ENCODE data around the gene RESF1.
"Not testable (repeated sequence)": the region's sequence is repeated elsewhere in the genome, so short reads cannot be mapped to it uniquely, and the experiment has no call there.

RESF1 gene

GRCh38 chr12:31959161-31959700, at the start of gene RESF1:
RESF1 (plus strand) TSS chr12:31959415; CDS start chr12:31980956, 21,541 bp downstream.
- peak; percentile 93 for DNase-seq (ENCODE audit: low spot score)

DNA sequence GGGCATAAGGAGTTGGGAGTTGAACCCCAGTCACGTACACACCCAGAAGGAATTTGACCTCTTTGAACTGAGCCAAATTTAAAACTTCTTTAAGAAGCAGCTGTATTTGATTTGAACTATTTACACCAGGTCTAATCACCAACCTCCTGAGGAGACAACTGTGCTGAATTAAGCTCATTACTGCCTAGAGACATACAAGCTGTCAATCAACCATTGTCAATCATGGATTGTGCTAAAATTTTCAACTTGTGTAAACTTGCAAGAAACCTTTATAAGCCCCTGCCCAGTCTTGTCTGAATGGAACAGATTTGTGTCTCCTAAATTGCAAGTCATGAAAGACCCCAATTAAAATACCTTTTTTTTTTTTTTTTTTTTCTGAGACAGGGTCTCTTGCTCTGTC, 44.3 kb upstream of the RESF1 start:
- DNase-seq (ENCODE audit: low spot score) = no peak

DNA sequence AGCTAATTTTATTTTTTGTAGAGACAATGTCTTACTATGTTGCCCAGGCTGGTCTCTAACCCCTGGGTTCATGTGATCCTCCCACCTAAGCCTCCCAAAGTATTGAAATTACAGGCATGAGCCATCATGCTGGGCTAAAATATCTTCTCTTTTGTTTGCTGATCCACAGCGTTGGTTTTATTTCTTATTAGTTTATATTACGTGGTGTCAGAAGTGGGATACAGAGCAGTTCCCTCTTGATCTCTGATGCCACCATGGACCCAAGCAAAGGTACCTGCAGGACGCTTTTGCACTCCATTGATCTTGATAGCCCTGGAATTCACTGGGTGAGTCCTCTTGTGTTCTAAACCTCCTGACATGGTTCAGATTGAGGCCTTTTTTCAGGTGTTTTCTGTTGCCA, 43.8 kb upstream of the RESF1 start:
- no peak for DNase-seq (ENCODE audit: low spot score)

DNA sequence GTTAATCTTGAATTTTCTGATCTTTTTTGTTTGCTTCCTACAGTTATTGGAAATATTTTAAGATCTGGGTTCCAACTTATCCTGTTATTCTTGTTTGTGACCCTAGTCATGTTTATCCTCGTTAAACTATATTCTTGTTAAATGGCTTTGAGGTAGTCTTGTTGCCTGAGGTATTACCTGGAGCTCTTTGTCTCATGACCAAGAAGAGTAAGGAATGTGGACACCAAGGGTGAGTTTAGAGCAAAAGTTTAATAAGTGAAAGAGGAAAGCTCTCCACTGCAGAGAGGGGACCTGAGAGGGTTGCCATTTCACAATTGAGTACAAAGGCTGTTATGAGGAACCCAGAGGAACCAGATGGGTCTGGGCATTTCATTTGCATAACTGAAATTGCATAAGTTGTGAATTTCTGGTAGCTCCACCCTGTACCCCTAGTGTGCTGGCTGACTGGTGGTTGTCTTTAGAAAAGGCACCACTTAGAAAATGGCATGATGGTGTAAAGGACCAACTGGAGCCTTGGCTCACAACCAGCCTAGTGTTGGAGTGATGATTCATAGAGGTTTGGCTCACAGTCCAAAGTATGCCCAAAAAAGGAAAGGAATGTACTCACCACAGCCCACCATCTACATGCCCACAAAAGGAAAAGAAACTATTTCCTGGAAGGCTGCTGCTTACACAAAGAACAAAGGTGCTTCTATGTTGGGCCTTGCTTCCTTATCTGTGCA, 36.7 kb upstream of the RESF1 start:
- no peak for DNase-seq (ENCODE audit: low spot score)

- no peak for DNase-seq (ENCODE audit: low spot score)
These were observed 36.2 kb upstream of the RESF1 start for GRCh38 chr12:31923063-31923412.

GRCh38 chr12:31928246-31929026, 30.8 kb upstream of the RESF1 start:
- DNase-seq (ENCODE audit: low spot score) = peak; percentile 40

DNA sequence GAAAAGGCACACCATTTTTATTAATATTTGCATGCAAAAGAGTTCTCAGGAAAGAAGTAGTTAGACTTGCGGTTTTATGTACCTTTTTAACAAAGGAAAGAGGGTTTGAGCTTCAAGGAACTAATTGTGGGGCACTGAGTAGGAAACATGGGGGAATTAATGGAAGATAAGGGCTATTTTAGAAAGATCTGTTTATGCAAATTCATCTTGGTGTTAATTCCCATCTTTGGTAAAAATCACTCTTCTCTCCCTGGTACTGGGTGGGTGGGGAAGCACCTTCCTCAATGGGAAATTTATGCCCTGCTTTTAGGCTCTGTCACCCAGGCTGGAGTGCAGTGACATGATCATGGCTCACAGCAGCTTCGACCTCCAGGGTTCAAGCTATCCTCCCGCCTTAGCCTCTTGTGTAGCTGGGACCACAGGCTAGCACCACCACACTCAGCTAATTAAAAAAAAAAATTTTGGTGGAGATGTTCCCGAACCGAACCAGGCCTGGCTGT, 30.1 kb upstream of the RESF1 start:
- DNase-seq (ENCODE audit: low spot score) = peak; percentile 2

DNA sequence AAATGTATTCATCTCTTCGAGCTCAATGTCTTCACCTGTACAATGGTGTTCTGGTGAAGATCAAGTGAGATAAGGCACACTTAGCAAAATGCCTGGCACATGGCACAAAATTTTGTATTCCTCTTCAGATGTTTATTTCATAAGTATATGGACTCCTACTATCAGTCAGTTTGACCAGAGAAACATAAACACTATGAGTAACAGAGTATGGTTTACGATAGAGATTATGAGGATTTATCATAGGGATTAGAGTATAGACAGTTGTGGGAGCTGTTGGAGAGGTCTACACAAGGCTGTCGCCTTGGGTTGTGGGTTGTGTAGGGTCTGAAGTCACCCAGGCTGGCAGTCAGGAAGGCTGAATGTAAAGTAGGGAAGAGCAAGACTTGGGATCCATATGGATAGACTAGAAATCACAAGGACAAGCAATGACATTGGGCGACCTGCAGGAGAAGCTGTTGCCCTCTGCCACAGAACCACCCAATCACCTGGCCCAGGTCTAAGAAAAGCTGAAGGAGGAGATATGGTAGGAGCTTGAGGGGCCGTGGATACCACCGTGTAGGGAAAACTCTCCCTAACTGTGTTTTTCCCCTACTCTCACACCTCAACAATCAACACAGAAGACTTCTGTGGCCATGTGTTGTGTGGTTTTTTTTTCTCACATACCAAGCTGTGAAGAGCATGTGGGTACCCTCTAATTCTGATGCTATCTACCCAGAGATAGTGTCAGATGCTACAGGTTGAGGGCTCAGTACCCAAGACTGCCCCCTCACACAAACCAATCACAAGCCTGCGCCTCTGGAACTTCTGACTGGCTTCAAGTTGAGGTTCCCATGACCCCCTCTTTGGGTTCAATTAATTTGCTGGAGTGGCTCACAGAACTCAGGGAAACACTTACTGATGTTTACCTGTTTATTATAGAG, 27.2 kb upstream of the RESF1 start:
- DNase-seq (ENCODE audit: low spot score) = peak; percentile 12

GRCh38 chr12:31944299-31944698, 14.9 kb upstream of the RESF1 start:
- DNase-seq (ENCODE audit: low spot score) = no peak

- DNase-seq (ENCODE audit: low spot score) = no peak
These were observed 11.2 kb upstream of the RESF1 start for GRCh38 chr12:31947971-31948370.

GRCh38 chr12:31948697-31949359, 10.4 kb upstream of the RESF1 start:
- not testable (repeated sequence) for DNase-seq (ENCODE audit: low spot score)

- no peak for DNase-seq (ENCODE audit: low spot score)
These were observed 9.1 kb upstream of the RESF1 start for GRCh38 chr12:31950088-31950487.

GRCh38 chr12:31950492-31950891, 8.7 kb upstream of the RESF1 start:
- DNase-seq (ENCODE audit: low spot score) = no peak

DNA sequence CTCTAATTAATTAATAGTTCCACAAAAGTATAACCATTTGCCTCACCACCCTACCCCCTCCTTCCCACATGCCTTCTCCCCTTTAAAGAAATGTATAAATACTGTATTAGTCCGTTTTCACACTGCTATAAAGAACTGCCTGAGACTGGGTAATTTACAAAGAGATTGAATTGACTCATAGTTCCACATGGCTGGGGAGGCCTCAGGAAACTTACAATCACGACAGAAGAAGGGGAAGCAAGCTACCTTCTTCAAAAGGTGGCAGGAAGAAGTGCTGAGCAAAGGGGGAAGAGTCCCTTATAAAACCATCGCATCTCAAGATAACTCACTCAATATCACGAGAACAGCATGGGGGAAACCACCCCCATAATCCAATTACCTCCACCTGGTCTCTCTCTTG, 8.2 kb upstream of the RESF1 start:
- no peak for DNase-seq (ENCODE audit: low spot score)

DNA sequence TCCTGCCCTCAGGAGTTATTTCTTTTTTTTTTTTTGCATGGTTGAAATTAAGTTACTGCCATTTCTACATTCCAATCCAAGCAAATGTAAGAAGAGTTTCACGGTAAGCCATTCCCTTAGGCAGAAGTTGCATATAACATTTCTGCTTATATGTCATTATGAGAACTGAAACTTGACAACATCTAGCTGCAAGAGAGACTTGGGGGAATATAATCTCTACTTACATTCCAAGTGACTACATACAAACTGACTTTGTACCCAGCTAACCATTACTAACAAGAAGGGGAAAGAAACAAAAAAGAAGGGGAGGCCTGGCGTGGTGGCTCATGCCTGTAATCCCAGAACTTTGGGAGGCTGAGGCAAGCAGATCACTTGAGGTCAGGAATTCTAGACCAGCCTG, 7.3 kb upstream of the RESF1 start:
- no peak for DNase-seq (ENCODE audit: low spot score)

GRCh38 chr12:31952418-31952817, 6.8 kb upstream of the RESF1 start:
- DNase-seq (ENCODE audit: low spot score) = no peak

GRCh38 chr12:31954925-31955858, 4.0 kb upstream of the RESF1 start:
- no peak for DNase-seq (ENCODE audit: low spot score)

DNA sequence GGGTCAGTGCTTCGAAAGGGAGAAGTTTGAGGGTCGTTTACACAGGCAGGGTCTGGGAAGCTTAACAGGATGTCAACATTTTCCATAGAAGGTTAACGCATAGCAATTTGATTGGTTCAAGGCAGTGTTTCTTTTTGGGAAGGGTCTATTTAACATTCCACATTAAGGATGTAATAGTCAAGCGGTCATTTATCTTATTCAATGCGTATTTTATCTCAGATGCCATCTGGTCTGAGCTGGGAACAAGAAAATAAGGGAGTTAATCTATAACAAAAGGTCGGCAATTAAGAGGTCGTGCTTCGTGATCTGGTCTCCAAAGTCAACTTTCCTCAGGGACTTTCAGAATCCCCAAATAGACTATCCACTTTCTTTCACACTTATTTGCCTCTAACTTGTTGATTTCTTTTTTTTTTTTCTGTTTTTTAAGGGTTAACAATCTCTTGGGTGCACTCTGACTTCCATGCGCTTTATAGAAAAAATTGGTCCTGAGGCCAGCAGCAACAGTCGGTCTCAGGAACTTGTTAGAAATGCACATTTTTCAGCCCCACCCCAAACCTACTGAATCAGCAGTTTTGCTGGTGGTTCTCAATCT, 550 bp upstream of the RESF1 start:
- no peak for DNase-seq (ENCODE audit: low spot score)

- peak; percentile 72 for DNase-seq (ENCODE audit: low spot score)
These were observed 631 bp downstream of the RESF1 start for GRCh38 chr12:31959701-31960391.
